Fibroblast of lung (primary cell): ENCODE measurements around the gene CHST13. TPM values are rescaled to one million over a fixed set of nuclear protein-coding genes. Genes with fewer than 3 reads are reported as not detected.

Source experiments
- DNase-seq, 2 donors: peaks; one replicate each; pipeline versions ENCODE4 v3.0.0 to v3.0.0-alpha.2; 2010; ENCODE audit warnings: low read depth in 2 of 2
- H2AFZ ChIP-seq: 2 replicates; pipeline ENCODE4 v1.5.1; 2012; ENCODE audit warnings: low read length, control low read depth, inconsistent platforms
- H3K27ac ChIP-seq: 2 replicates; pipeline ENCODE4 v1.5.1; 2011; ENCODE audit warnings: low read length, control low read depth; ENCODE audit not compliant: insufficient read depth
- H3K27me3 ChIP-seq: 2 replicates; pipeline ENCODE4 v1.5.1; 2011; ENCODE audit warnings: mild to moderate bottlenecking, low read length; ENCODE audit not compliant: control insufficient read depth, insufficient read depth
- H3K36me3 ChIP-seq: 2 replicates; pipeline ENCODE4 v1.5.1; 2011; ENCODE audit warnings: low read length; ENCODE audit not compliant: control insufficient read depth, insufficient read depth
- H3K4me1 ChIP-seq: 2 replicates; pipeline ENCODE4 v1.5.1; 2011; ENCODE audit warnings: low read length; ENCODE audit not compliant: control insufficient read depth, insufficient read depth; ENCODE audit errors: extremely low read depth
- H3K4me2 ChIP-seq: 2 replicates; pipeline ENCODE4 v1.5.1; 2011; ENCODE audit warnings: low read length, control low read depth; ENCODE audit not compliant: insufficient read depth; ENCODE audit errors: extremely low read depth
- H3K4me3 ChIP-seq, 4 experiments: fragments of 200-600 bp in 1 of 4; sonication (generic) in 1 of 4; replicated peaks in 1 of 4; 2 replicates each; pipeline ENCODE4 v1.5.1; 2011 to 2016; ENCODE audit warnings: low read length in 4 of 4, low read depth in 3 of 4, mild to moderate bottlenecking in 3 of 4, control low read depth in 2 of 4, inconsistent platforms in 1 of 4, mixed read lengths in 1 of 4; ENCODE audit not compliant: insufficient read depth in 1 of 4; ENCODE audit errors: control extremely low read depth in 1 of 4
- H3K79me2 ChIP-seq: 2 replicates; pipeline ENCODE4 v1.5.1; 2012; ENCODE audit warnings: mild to moderate bottlenecking, low read length, inconsistent platforms; ENCODE audit not compliant: control insufficient read depth, insufficient read depth
- H3K9ac ChIP-seq: 2 replicates; pipeline ENCODE4 v1.5.1; 2011; ENCODE audit warnings: mild to moderate bottlenecking, low read length, control low read depth; ENCODE audit not compliant: insufficient read depth
- H3K9me3 ChIP-seq: 2 replicates; pipeline ENCODE4 v1.5.1; 2012; ENCODE audit warnings: low read depth, low read length; ENCODE audit not compliant: control insufficient read depth, insufficient read depth
- H4K20me1 ChIP-seq: 2 replicates; pipeline ENCODE4 v1.5.1; 2011; ENCODE audit warnings: low read length; ENCODE audit not compliant: control insufficient read depth, insufficient read depth; ENCODE audit errors: extremely low read depth
- CTCF ChIP-seq, 2 donors: IDR thresholded peaks in 1 of 2; conservative IDR thresholded peaks in 1 of 2; 1 replicate in 1 of 2; 2 replicates in 1 of 2; pipeline ENCODE4 v1.5.1; 2011 to 2012; ENCODE audit warnings: low read length in 2 of 2, control low read depth in 1 of 2, inconsistent platforms in 1 of 2, low read depth in 1 of 2, mild to moderate bottlenecking in 1 of 2
- EZH2 ChIP-seq: IDR thresholded peaks from 2 replicates; pipeline ENCODE4 v1.5.1; 2012; ENCODE audit warnings: low read length, control low read depth, mild to moderate bottlenecking; ENCODE audit errors: missing control alignments
- polyA plus RNA-seq, 2 donors: library from polyadenylated mRNA; depleted of rRNA in 1 of 2; stranded (reverse) in 1 of 2; unstranded in 1 of 2; fragments of >200 nt; gene quantifications; 2 replicates each; pipeline ENCODE4 v1.2.1, GENCODE V29; 2011 to 2012; ENCODE audit warnings: missing spikeins in 1 of 2
- total RNA-seq: library from RNA; depleted of rRNA; stranded (reverse); fragments of >200 nt; gene quantifications from 2 replicates; pipeline ENCODE4 v1.2.1, GENCODE V29; 2014

The CHST13 gene
- total and polyA plus RNA-seq, 2 donors (not counting 1 experiment from before 2014, with no cell fraction given) = under 0.01 TPM; not detected in 1

GRCh38 chr3:126508564-126508964, 15.4 kb upstream of the CHST13 start:
- Histone ChIP-seq H3K4me2 (no peak overlapping the region), H4K20me1 (no peaks in the 10 kb centered on the region), H3K27me3 (no peaks in the 10 kb centered on the region), H3K79me2 (no peaks in the 10 kb centered on the region), H3K9me3 (no peaks in the 10 kb centered on the region), H3K9ac (no peak overlapping the region), H3K4me3 (no peak overlapping the region), H2AFZ (no peak overlapping the region), H3K27ac (no peak overlapping the region), H3K4me1 (no peaks in the 10 kb centered on the region), H3K36me3 (no peaks in the 10 kb centered on the region)
- peak in 1 of 2 donors; percentile 17 for DNase-seq
- no peak for TF ChIP-seq CTCF (conservative IDR thresholded peaks at IDR 0.05 in 1 of 2, IDR thresholded peaks at IDR 0.05 in 1 of 2; ENCODE audit: low read depth in 1 of 2, low read length in 2 of 2)
- no peak for TF ChIP-seq EZH2

GRCh38 chr3:126509597-126510307, 14.2 kb upstream of the CHST13 start:
- H3K27ac ChIP-seq = no peak overlapping the region
- TF ChIP-seq CTCF (conservative IDR thresholded peaks at IDR 0.05 in 1 of 2, IDR thresholded peaks at IDR 0.05 in 1 of 2; ENCODE audit: low read depth in 1 of 2, low read length in 2 of 2) = peak in 1 of 2 donors; percentile 7
- no peak for TF ChIP-seq EZH2
- H3K9ac ChIP-seq = no peak overlapping the region
- no peaks in the 10 kb centered on the region for H3K36me3 ChIP-seq
- no peaks in the 10 kb centered on the region for H3K9me3 ChIP-seq
- H3K4me2 ChIP-seq = no peak overlapping the region
- no peaks in the 10 kb centered on the region for H4K20me1 ChIP-seq
- no peaks in the 10 kb centered on the region for H3K27me3 ChIP-seq
- no peaks in the 10 kb centered on the region for H3K79me2 ChIP-seq
- DNase-seq = no peak
- H3K4me1 ChIP-seq = no peaks in the 10 kb centered on the region
- H2AFZ ChIP-seq = no peak overlapping the region
- H3K4me3 ChIP-seq = no peak overlapping the region

- H4K20me1 ChIP-seq = no peaks in the 10 kb centered on the region
- DNase-seq = no peak
- H3K36me3 ChIP-seq = no peaks in the 10 kb centered on the region
- no peaks in the 10 kb centered on the region for H3K9me3 ChIP-seq
- H2AFZ ChIP-seq = no peak overlapping the region
- no peak overlapping the region for H3K27ac ChIP-seq
- H3K27me3 ChIP-seq = no peaks in the 10 kb centered on the region
- H3K9ac ChIP-seq = no peak overlapping the region
- no peak overlapping the region for H3K4me3 ChIP-seq
- no peaks in the 10 kb centered on the region for H3K4me1 ChIP-seq
- no peaks in the 10 kb centered on the region for H3K79me2 ChIP-seq
- no peak overlapping the region for H3K4me2 ChIP-seq
- no peak for TF ChIP-seq CTCF (conservative IDR thresholded peaks at IDR 0.05 in 1 of 2, IDR thresholded peaks at IDR 0.05 in 1 of 2; ENCODE audit: low read depth in 1 of 2, low read length in 2 of 2)
- no peak for TF ChIP-seq EZH2
Measured at GRCh38 chr3:126510308-126510910, 13.5 kb upstream of the CHST13 start.
